SK-N-SH treated with all-trans-retinoic acid at 6 μM for 48 hours (cell line): Measurements from ENCODE around the gene S100PBP.

Experiments used
- BACH2 ChIP-seq: fragments of 250-450 bp; sonication (Bioruptor Pico); IDR thresholded peaks from 2 replicates; pipeline ENCODE4 v1.9.0; 2021; ENCODE audit warnings: mild to moderate bottlenecking, borderline replicate concordance
- ESRRG ChIP-seq: fragments of 250-450 bp; sonication (Bioruptor Pico); IDR thresholded peaks from 2 replicates; pipeline ENCODE4 v1.6.1; 2021; ENCODE audit warnings: mild to moderate bottlenecking
- OSR1 ChIP-seq: fragments of 250-450 bp; sonication (Bioruptor Pico); IDR thresholded peaks from 2 replicates; pipeline ENCODE4 v1.8.0; 2022; ENCODE audit warnings: moderate library complexity, mild to moderate bottlenecking, inconsistent platforms
- PATZ1 ChIP-seq: fragments of 250-450 bp; sonication (Bioruptor Pico); IDR thresholded peaks from 2 replicates; pipeline ENCODE4 v1.8.0; 2020; ENCODE audit warnings: mild to moderate bottlenecking, moderate library complexity, borderline replicate concordance
- RARB ChIP-seq: fragments of 250-450 bp; sonication (Bioruptor Pico); IDR thresholded peaks from 2 replicates; pipeline ENCODE4 v1.8.0; 2021; ENCODE audit warnings: mild to moderate bottlenecking, moderate library complexity
- TOX ChIP-seq: fragments of 250-450 bp; sonication (Bioruptor Pico); IDR thresholded peaks from 2 replicates; pipeline ENCODE4 v1.8.0; 2021; ENCODE audit warnings: mild to moderate bottlenecking, moderate library complexity, borderline replicate concordance
- ZFP3 ChIP-seq: fragments of 250-450 bp; sonication (Bioruptor Pico); IDR thresholded peaks from 2 replicates; pipeline ENCODE4 v1.5.0; 2020; ENCODE audit warnings: mild to moderate bottlenecking, moderate library complexity
- ZNF8 ChIP-seq: fragments of 450-650 bp; formaldehyde crosslinking; IDR thresholded peaks from 2 replicates; pipeline ENCODE4 v1.5.0; 2020; ENCODE audit warnings: mild to moderate bottlenecking, moderate library complexity
- TF ChIP-seq, protein P1 (sequence below): fragments of 250-450 bp; sonication (Bioruptor Pico); IDR thresholded peaks from 2 replicates; pipeline ENCODE4 v1.5.1; 2020; ENCODE audit warnings: low read depth, mild to moderate bottlenecking, moderate library complexity
- TF ChIP-seq, protein P2 (sequence below): fragments of 250-450 bp; sonication (Bioruptor Pico); IDR thresholded peaks from 2 replicates; pipeline ENCODE4 v1.5.1; 2021; ENCODE audit warnings: mild to moderate bottlenecking, moderate library complexity

GRCh38 chr1:32858791-32859190 lies 41.3 kb downstream of the S100PBP start:
- TF ChIP-seq PATZ1 (CRISPR knock-in tag) (no peak), OSR1 (CRISPR knock-in tag) (no peak), ZFP3 (no peak), ESRRG (no peak), BACH2 (CRISPR knock-in tag) (no peak), TOX (no peak), RARB (no peak), ZNF8 (no peak)
- TF ChIP-seq, protein P1, sequence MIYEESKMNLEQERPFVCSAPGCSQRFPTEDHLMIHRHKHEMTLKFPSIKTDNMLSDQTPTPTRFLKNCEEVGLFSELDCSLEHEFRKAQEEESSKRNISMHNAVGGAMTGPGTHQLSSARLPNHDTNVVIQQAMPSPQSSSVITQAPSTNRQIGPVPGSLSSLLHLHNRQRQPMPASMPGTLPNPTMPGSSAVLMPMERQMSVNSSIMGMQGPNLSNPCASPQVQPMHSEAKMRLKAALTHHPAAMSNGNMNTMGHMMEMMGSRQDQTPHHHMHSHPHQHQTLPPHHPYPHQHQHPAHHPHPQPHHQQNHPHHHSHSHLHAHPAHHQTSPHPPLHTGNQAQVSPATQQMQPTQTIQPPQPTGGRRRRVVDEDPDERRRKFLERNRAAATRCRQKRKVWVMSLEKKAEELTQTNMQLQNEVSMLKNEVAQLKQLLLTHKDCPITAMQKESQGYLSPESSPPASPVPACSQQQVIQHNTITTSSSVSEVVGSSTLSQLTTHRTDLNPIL (CRISPR knock-in tag): no peak
- TF ChIP-seq, protein P2, sequence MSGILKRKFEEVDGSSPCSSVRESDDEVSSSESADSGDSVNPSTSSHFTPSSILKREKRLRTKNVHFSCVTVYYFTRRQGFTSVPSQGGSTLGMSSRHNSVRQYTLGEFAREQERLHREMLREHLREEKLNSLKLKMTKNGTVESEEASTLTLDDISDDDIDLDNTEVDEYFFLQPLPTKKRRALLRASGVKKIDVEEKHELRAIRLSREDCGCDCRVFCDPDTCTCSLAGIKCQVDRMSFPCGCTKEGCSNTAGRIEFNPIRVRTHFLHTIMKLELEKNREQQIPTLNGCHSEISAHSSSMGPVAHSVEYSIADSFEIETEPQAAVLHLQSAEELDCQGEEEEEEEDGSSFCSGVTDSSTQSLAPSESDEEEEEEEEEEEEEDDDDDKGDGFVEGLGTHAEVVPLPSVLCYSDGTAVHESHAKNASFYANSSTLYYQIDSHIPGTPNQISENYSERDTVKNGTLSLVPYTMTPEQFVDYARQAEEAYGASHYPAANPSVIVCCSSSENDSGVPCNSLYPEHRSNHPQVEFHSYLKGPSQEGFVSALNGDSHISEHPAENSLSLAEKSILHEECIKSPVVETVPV: no peak
